ENCODE data around the gene GPR22. TPM values are rescaled to one million over a fixed set of nuclear protein-coding genes. Genes with fewer than 3 reads are reported as not detected.

Gene GPR22
- total and polyA plus RNA-seq, 10 of the 15 experiments (the other 5 are each of a cell fraction or from before 2014, with no cell fraction given) = 0.11 to 0.71 (median 0.47) TPM; not detected in 6

DNA sequence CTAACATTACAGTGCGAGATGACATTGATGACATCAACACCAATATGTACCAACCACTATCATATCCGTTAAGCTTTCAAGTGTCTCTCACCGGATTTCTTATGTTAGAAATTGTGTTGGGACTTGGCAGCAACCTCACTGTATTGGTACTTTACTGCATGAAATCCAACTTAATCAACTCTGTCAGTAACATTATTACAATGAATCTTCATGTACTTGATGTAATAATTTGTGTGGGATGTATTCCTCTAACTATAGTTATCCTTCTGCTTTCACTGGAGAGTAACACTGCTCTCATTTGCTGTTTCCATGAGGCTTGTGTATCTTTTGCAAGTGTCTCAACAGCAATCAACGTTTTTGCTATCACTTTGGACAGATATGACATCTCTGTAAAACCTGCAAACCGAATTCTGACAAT lies 4.3 kb downstream of the GPR22 start (continued):
- TF ChIP-seq, protein P1, sequence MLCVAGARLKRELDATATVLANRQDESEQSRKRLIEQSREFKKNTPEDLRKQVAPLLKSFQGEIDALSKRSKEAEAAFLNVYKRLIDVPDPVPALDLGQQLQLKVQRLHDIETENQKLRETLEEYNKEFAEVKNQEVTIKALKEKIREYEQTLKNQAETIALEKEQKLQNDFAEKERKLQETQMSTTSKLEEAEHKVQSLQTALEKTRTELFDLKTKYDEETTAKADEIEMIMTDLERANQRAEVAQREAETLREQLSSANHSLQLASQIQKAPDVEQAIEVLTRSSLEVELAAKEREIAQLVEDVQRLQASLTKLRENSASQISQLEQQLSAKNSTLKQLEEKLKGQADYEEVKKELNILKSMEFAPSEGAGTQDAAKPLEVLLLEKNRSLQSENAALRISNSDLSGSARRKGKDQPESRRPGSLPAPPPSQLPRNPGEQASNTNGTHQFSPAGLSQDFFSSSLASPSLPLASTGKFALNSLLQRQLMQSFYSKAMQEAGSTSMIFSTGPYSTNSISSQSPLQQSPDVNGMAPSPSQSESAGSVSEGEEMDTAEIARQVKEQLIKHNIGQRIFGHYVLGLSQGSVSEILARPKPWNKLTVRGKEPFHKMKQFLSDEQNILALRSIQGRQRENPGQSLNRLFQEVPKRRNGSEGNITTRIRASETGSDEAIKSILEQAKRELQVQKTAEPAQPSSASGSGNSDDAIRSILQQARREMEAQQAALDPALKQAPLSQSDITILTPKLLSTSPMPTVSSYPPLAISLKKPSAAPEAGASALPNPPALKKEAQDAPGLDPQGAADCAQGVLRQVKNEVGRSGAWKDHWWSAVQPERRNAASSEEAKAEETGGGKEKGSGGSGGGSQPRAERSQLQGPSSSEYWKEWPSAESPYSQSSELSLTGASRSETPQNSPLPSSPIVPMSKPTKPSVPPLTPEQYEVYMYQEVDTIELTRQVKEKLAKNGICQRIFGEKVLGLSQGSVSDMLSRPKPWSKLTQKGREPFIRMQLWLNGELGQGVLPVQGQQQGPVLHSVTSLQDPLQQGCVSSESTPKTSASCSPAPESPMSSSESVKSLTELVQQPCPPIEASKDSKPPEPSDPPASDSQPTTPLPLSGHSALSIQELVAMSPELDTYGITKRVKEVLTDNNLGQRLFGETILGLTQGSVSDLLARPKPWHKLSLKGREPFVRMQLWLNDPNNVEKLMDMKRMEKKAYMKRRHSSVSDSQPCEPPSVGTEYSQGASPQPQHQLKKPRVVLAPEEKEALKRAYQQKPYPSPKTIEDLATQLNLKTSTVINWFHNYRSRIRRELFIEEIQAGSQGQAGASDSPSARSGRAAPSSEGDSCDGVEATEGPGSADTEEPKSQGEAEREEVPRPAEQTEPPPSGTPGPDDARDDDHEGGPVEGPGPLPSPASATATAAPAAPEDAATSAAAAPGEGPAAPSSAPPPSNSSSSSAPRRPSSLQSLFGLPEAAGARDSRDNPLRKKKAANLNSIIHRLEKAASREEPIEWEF (IDR thresholded peaks at IDR 0.05; ENCODE audit: insufficient replicate concordance, low read depth, low read length) = no peak
- no peak for TF ChIP-seq FOXK2 (IDR thresholded peaks at IDR 0.05)
- no peak for TF ChIP-seq SRF (IDR thresholded peaks at IDR 0.05; ENCODE audit: low read depth in 2 of 2, low read length in 2 of 2)
- TF ChIP-seq SUPT20H (IDR thresholded peaks at IDR 0.05; ENCODE audit: borderline replicate concordance, control insufficient read depth, low read depth, low read length) = no peak
- no peak for TF ChIP-seq ZNF24 (IDR thresholded peaks at IDR 0.05)
- TF ChIP-seq TCF3 (IDR thresholded peaks at IDR 0.05; ENCODE audit: borderline replicate concordance, insufficient read depth, low read depth, low read length) = no peak

DNA sequence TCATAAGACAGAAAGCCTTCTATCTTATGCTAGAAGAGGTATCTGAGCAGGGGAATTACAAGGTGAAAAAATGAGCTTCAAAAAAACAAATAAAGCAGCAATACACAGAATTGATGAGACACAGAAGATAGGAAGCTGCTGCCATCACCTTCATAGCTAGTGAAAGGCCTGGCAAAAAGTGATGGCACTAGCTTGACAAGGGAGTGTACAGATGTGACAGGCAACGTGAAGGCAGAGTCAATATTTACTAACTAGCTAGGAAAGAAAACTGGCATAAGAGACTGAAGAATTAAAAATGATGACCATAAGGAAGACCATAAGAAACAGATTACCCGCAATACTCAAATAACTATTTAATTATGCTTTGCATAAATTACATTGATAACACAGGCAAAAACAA lies 9.4 kb downstream of the GPR22 start:
- SMC1A ChIA-PET (ENCODE audit: uncharacterized antibody, unreplicated experiment) = interaction anchor here (0.7 to 3.1 kb wide), 4 partner anchors 8 to 37 kb away, joined by 3 to 9 read pairs (median 4); no protein-coding TSS in a partner anchor
- no peaks in the 10 kb centered on the region for H3K36me3 ChIP-seq (ENCODE audit: control insufficient read depth in 2 of 2, insufficient read depth in 2 of 2, low read length in 1 of 2)
- no peaks in the 10 kb centered on the region for H4K20me1 ChIP-seq (ENCODE audit: control insufficient read depth, insufficient read depth)
- DNase-seq (ENCODE audit: low read depth, low spot score) = no peak
- in situ Hi-C loops (cut with MboI) = no loop called here
- intact Hi-C loops (cut with micrococcal nuclease; ENCODE audit: unreplicated experiment) = no loop called here
- H2AFZ ChIP-seq (ENCODE audit: control insufficient read depth, low read depth, low read length) = no peak overlapping the region
- ATAC-seq = no peak
- H3K4me2 ChIP-seq (ENCODE audit: control insufficient read depth, insufficient read depth) = no peak overlapping the region
- CTCF ChIA-PET = interaction anchor here (1.0 to 1.5 kb wide), 4 partner anchors 21 to 499 kb away, joined by 3 to 4 read pairs (median 4); no protein-coding TSS in a partner anchor
- no peak overlapping the region for H3K27ac ChIP-seq (ENCODE audit: control insufficient read depth, insufficient read depth)
- no peaks in the 10 kb centered on the region for H3K9me3 ChIP-seq (replicated peaks; ENCODE audit: control insufficient read depth, insufficient read depth, low read length)
- no TSS peak for BruUV-seq (replicated peaks)
- H3K4me1 ChIP-seq (ENCODE audit: control insufficient read depth, insufficient read depth, low read length) = no peaks in the 10 kb centered on the region
- no peak for FAIRE-seq
- WGBS (ENCODE audit: insufficient coverage, insufficient replicate concordance, low lambda C conversion rate, missing lambda C conversion rate) = 92% methylated on average over 2 of the region's 2 CpGs
- H3K27me3 ChIP-seq (replicated peaks in 1 of 2; ENCODE audit: control insufficient read depth in 2 of 2, insufficient read depth in 2 of 2, low read length in 1 of 2) = no peaks in the 10 kb centered on the region
- POLR2A ChIA-PET = interaction anchor here (0.6 kb wide), 1 partner anchor 144 kb away, joined by 3 read pairs; no protein-coding TSS in a partner anchor
- H3K79me2 ChIP-seq (ENCODE audit: control insufficient read depth, insufficient read depth, low read length) = no peaks in the 10 kb centered on the region
- RAD21 ChIA-PET (ENCODE audit: unreplicated experiment) = no interaction called here
- no peak overlapping the region for H3K4me3 ChIP-seq
- H3K9ac ChIP-seq (ENCODE audit: control insufficient read depth, insufficient read depth, low read length) = no peak overlapping the region
- no peak for TF ChIP-seq STAT3 (IDR thresholded peaks at IDR 0.05; ENCODE audit: low read depth, low read length)
- TF ChIP-seq SRF (IDR thresholded peaks at IDR 0.05; ENCODE audit: low read depth in 2 of 2, low read length in 2 of 2) = no peak
- TF ChIP-seq ESRRA (IDR thresholded peaks at IDR 0.05; ENCODE audit: low read length) = no peak
- TF ChIP-seq NFIC (IDR thresholded peaks at IDR 0.05; ENCODE audit: low read depth, low read length) = no peak
- TF ChIP-seq CHD4 (IDR thresholded peaks at IDR 0.05) = no peak
- TF ChIP-seq ASH2L (IDR thresholded peaks at IDR 0.05; ENCODE audit: borderline replicate concordance, low read depth) = no peak
- no peak for TF ChIP-seq ETV6 (conservative IDR thresholded peaks at IDR 0.05 in 1 of 2, IDR thresholded peaks at IDR 0.05 in 1 of 2; ENCODE audit: borderline replicate concordance in 1 of 2, low read depth in 1 of 2)
- TF ChIP-seq, protein P2, sequence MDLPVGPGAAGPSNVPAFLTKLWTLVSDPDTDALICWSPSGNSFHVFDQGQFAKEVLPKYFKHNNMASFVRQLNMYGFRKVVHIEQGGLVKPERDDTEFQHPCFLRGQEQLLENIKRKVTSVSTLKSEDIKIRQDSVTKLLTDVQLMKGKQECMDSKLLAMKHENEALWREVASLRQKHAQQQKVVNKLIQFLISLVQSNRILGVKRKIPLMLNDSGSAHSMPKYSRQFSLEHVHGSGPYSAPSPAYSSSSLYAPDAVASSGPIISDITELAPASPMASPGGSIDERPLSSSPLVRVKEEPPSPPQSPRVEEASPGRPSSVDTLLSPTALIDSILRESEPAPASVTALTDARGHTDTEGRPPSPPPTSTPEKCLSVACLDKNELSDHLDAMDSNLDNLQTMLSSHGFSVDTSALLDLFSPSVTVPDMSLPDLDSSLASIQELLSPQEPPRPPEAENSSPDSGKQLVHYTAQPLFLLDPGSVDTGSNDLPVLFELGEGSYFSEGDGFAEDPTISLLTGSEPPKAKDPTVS (IDR thresholded peaks at IDR 0.05; ENCODE audit: low read depth, low read length) = no peak

Data from GM12878 (cell line).